K562 (cell line): ENCODE results near the gene ACBD4. TPM values are rescaled to one million over a fixed set of nuclear protein-coding genes. Genes with fewer than 3 reads are reported as not detected.
A peak's percentile ranks its signal among the peaks of the same experiment; 100 is the strongest.

Source experiments
- ATAC-seq: fragments of 200-7000 bp; cut with Tn5 transposase; 3 replicates; pipeline ENCODE4 v1.9.1; 2020; ENCODE audit warnings: moderate library complexity
- BruUV-seq: library from RNA; stranded (reverse); fragments of 400-500 nt; replicated peaks from 2 replicates; lab custom pipeline; 2021; lab: Mats Ljungman, UMichigan
- CTCF ChIA-PET: fragments of 300-600 bp; formaldehyde crosslinking; extraction: SDS; loops from one replicate; lab custom pipeline; 2021; ENCODE audit warnings: low intra/inter-chr PET ratio; lab: Yijun Ruan, JAX
- POLR2A ChIA-PET: fragments of 300-600, 350-650 bp; sonication (Branson Sonifier 250); formaldehyde crosslinking; extraction: SDS; loops from one replicate; lab custom pipeline; 2021; ENCODE audit warnings: antibody characterized with exemption, inconsistent platforms; lab: Yijun Ruan, JAX
- DNase-seq, 4 experiments: peaks; one replicate each; pipeline versions ENCODE4 v3.0.0 to v3.0.0-alpha.2; 2011 to 2018; ENCODE audit warnings: low spot score in 3 of 4, mixed read lengths in 3 of 4; ENCODE audit errors: extremely low read depth in 1 of 4
- FAIRE-seq: peaks from 2 replicates; lab custom pipeline; 2011; peaks lifted over from hg19 to GRCh38; lab: Jason Lieb, UNC
- H2AFZ ChIP-seq: 2 replicates; pipeline ENCODE4 v1.6.0; 2011; ENCODE audit warnings: low read depth, low read length, control low read depth, inconsistent platforms
- H3K27ac ChIP-seq: fragments of 200-600 bp; 3 replicates; pipeline ENCODE4 v1.8.0; 2011; ENCODE audit warnings: low read depth, mild to moderate bottlenecking, control low read depth, inconsistent platforms, low read length, moderate library complexity, mixed read lengths; ENCODE audit errors: extremely low read depth
- H3K27me3 ChIP-seq, 2 experiments: fragments of 300-600 bp in 1 of 2; 2 replicates in 1 of 2; 3 replicates in 1 of 2; pipeline versions ENCODE4 v1.6.0 to v1.8.0; 2011; ENCODE audit warnings: inconsistent platforms in 2 of 2, low read length in 2 of 2, mild to moderate bottlenecking in 1 of 2, mixed read lengths in 1 of 2, moderate library complexity in 1 of 2; ENCODE audit not compliant: control insufficient read depth in 2 of 2, insufficient read depth in 2 of 2
- H3K36me3 ChIP-seq: fragments of 300-600 bp; 3 replicates; pipeline ENCODE4 v1.8.0; 2011; ENCODE audit warnings: mild to moderate bottlenecking, low read length, inconsistent platforms; ENCODE audit not compliant: control insufficient read depth, insufficient read depth
- H3K4me1 ChIP-seq, 2 experiments: fragments of 200-600 bp in 1 of 2; replicated peaks in 1 of 2; 2 replicates in 1 of 2; 3 replicates in 1 of 2; pipeline versions ENCODE4 v1.5.1 to v1.8.0; 2011; ENCODE audit warnings: inconsistent platforms in 2 of 2, low read length in 2 of 2, mild to moderate bottlenecking in 1 of 2, mixed read lengths in 1 of 2, moderate library complexity in 1 of 2; ENCODE audit not compliant: control insufficient read depth in 2 of 2, insufficient read depth in 2 of 2
- H3K4me2 ChIP-seq: 2 replicates; pipeline ENCODE4 v1.6.1; 2011; ENCODE audit warnings: low read length, control low read depth, inconsistent platforms, mixed read lengths; ENCODE audit not compliant: insufficient read depth
- H3K4me3 ChIP-seq: fragments of 200-600 bp; sonication (generic), shearing (Covaris generic); 2 replicates; pipeline ENCODE4 v1.5.1; 2016; ENCODE audit warnings: control low read depth, inconsistent platforms
- H3K79me2 ChIP-seq: fragments of 200-600 bp; 3 replicates; pipeline ENCODE4 v1.8.0; 2011; ENCODE audit warnings: low read length, inconsistent platforms; ENCODE audit not compliant: control insufficient read depth, insufficient read depth
- H3K9ac ChIP-seq, 2 experiments: 2 replicates each; pipeline versions ENCODE4 v1.6.0 to v1.6.1; 2011; ENCODE audit warnings: low read depth in 2 of 2, low read length in 2 of 2, control low read depth in 1 of 2, inconsistent platforms in 1 of 2, mild to moderate bottlenecking in 1 of 2, mixed read lengths in 1 of 2; ENCODE audit not compliant: insufficient read depth in 1 of 2
- H3K9me1 ChIP-seq: one replicate; pipeline ENCODE4 v1.6.0; 2011; ENCODE audit warnings: inconsistent platforms, mild to moderate bottlenecking, low read length, moderate library complexity; ENCODE audit not compliant: control insufficient read depth, insufficient read depth
- H3K9me3 ChIP-seq: replicated peaks from 2 replicates; pipeline ENCODE4 v1.5.1; 2011; ENCODE audit warnings: low read depth, low read length, inconsistent platforms; ENCODE audit not compliant: control insufficient read depth, insufficient read depth
- H4K20me1 ChIP-seq: replicated peaks from 2 replicates; pipeline ENCODE4 v1.6.1; 2011; ENCODE audit warnings: low read length, inconsistent platforms, mixed read lengths; ENCODE audit not compliant: control insufficient read depth, insufficient read depth
- HCFC1 ChIP-seq: IDR thresholded peaks from 2 replicates; pipeline ENCODE4 v1.6.1; 2012; ENCODE audit warnings: low read depth, low read length, improper control_type of control experiment
- MTA3 ChIP-seq: fragments of 450-650 bp; formaldehyde crosslinking; IDR thresholded peaks from 2 replicates; pipeline ENCODE4 v1.6.1; 2017; ENCODE audit warnings: mild to moderate bottlenecking, borderline replicate concordance
- MYC ChIP-seq, 2 experiments: fragments of 250-450 bp in 1 of 2; sonication (Bioruptor Pico) in 1 of 2; IDR thresholded peaks; 2 replicates each; pipeline versions ENCODE4 v1.5.1 to v1.6.1; 2012 to 2021; ENCODE audit warnings: low read depth in 2 of 2, borderline replicate concordance in 1 of 2, improper control_type of control experiment in 1 of 2, low read length in 1 of 2, mild to moderate bottlenecking in 1 of 2, moderate library complexity in 1 of 2
- TCF15 ChIP-seq: fragments of 250-450 bp; sonication (Bioruptor Pico); IDR thresholded peaks from 2 replicates; pipeline ENCODE4 v1.8.0; 2022; ENCODE audit warnings: moderate library complexity, mild to moderate bottlenecking, inconsistent platforms
- ZFX ChIP-seq: sonication (generic); formaldehyde crosslinking; IDR thresholded peaks from 2 replicates; pipeline ENCODE4 v1.8.0; 2022; ENCODE audit warnings: mild to moderate bottlenecking, missing genetic modification reagents, moderate library complexity
- WGBS: fragments of 100-300 bp; shearing (Covaris generic); methylation state at CpG from one replicate; pipeline ENCODE4 v1.1.6; 2016; ENCODE audit warnings: low coverage, mixed read lengths; ENCODE audit not compliant: insufficient coverage; ENCODE audit errors: missing lambda C conversion rate; 5-methylcytosine and 5-hydroxymethylcytosine counted together
- in situ Hi-C: fragments of 300-500 bp; cut with MboI; formaldehyde crosslinking; loops from 4 replicates; pipeline ENCODE4 v1.15.0; 2018; ENCODE audit warnings: inconsistent platforms, mixed read lengths
- intact Hi-C: fragments of 100-400 bp; cut with micrococcal nuclease; formaldehyde crosslinking; loops from 2 replicates; pipeline ENCODE4 v1.14.2; 2022
- polyA plus RNA-seq, 8 experiments: library from polyadenylated mRNA; depleted of rRNA in 4 of 8; stranded (reverse) in 5 of 8; unstranded in 3 of 8; fragments of >200 nt; fragmentation: Nextera tagmentation in 2 of 8; fragmentation: Illumina TruSeq in 1 of 8; extraction: Ambion mirVana in 2 of 8; extraction: Trizol in 1 of 8; gene quantifications; 2 replicates each; pipeline versions ENCODE4 v1.2.1 to v1.2.3, GENCODE V29; 2011 to 2014; ENCODE audit warnings: inconsistent platforms in 1 of 8, missing spikeins in 1 of 8
- total RNA-seq, 7 experiments: library from RNA; depleted of rRNA in 6 of 7; stranded (reverse); fragments of >200 nt in 6 of 7; fragmentation: Illumina TruSeq in 2 of 7; extraction: Trizol in 2 of 7; gene quantifications; 2 replicates each; pipeline versions ENCODE4 v1.2.1 to v1.2.3, GENCODE V29; 2011 to 2021; ENCODE audit warnings: low replicate concordance in 1 of 7

Gene ACBD4
- total and polyA plus RNA-seq, 9 of the 15 experiments (the other 6 are each of a cell fraction or from before 2014, with no cell fraction given): 0.14 to 6.9 (median 4.6) TPM

GRCh38 chr17:45129940-45130680, 5.4 kb upstream of the ACBD4 start:
- BruUV-seq: no TSS peak
- in situ Hi-C loops: no loop called here
- Histone ChIP-seq H3K27ac (no peak overlapping the region), H2AFZ (no peak overlapping the region), H3K4me2 (no peak overlapping the region)
- no peak for FAIRE-seq
- TF ChIP-seq TCF15 (CRISPR knock-in tag) (no peak), ZFX (0 out of 2 replicates have a peak, but pooled peaks have one; percentile 18), HCFC1 (no peak), MTA3 (no peak), MYC (IDR thresholded peaks at IDR 0.05; ENCODE audit: low read depth, low read length) (no peak), MYC (CRISPR knock-in tag; IDR thresholded peaks at IDR 0.05; ENCODE audit: borderline replicate concordance, low read depth) (no peak)
- TF ChIP-seq, all 486 proteins: peak for 1
- ATAC-seq (no peak), DNase-seq (no peak)
- Histone ChIP-seq H3K36me3 (no peaks in the 10 kb centered on the region), H3K4me3 (no peak overlapping the region), H4K20me1 (peaks cover 6% of the 10 kb centered on the region; the same call in 1 of the 2 replicates), H3K4me1 (peaks cover 26 to 52% of the 10 kb centered on the region in 2 experiments; a peak in 4 of 5 replicates), H3K9me1 (no peaks in the 10 kb centered on the region), H3K27me3 (no peaks in the 10 kb centered on the region), H3K79me2 (no peaks in the 10 kb centered on the region), H3K9ac (peak overlapping the region in 1 of 2 experiments; percentile 30; a peak in 2 of 4 replicates), H3K9me3 (no peaks in the 10 kb centered on the region; the same call in 1 of the 2 replicates)
- WGBS: 61% methylated on average over 13 of the region's 13 CpGs
- ChIA-PET POLR2A (interaction anchor here (5.2 kb wide), 1 partner anchor 19 kb away, joined by 48 read pairs; the partner anchor contains the start of gene HEXIM1), CTCF (interaction anchor here (1.1 to 1.6 kb wide), 2 partner anchors 31 to 350 kb away, joined by 3 to 5 read pairs; no protein-coding TSS in a partner anchor)
- intact Hi-C loops: loop anchor here (5.0 to 10.0 kb wide), 2 partner anchors 115 to 353 kb away; no protein-coding TSS in a partner anchor
